Muscle layer of duodenum (tissue), 2 donors: Measurements from ENCODE around the gene SLC25A13.
"Not testable (repeated sequence)": the region's sequence is repeated elsewhere in the genome, so short reads cannot be mapped to it uniquely, and the experiment has no call there.

Source experiments
- H3K27ac ChIP-seq: one replicate; pipeline ENCODE4 v1.7.0; 2013; ENCODE audit warnings: mild to moderate bottlenecking, low read length
- H3K27me3 ChIP-seq: one replicate; pipeline ENCODE4 v1.7.0; 2013; ENCODE audit warnings: low read depth, mild to moderate bottlenecking, control low read depth, low read length
- H3K36me3 ChIP-seq, 2 donors: one replicate each; pipeline ENCODE4 v1.7.0; 2013; ENCODE audit warnings: low read length in 2 of 2, control low read depth in 1 of 2, mild to moderate bottlenecking in 1 of 2; ENCODE audit not compliant: insufficient read depth in 2 of 2, control insufficient read depth in 1 of 2
- H3K4me1 ChIP-seq, 2 donors: one replicate each; pipeline ENCODE4 v1.7.0; 2013; ENCODE audit warnings: low read length in 2 of 2, mild to moderate bottlenecking in 2 of 2, control low read depth in 1 of 2, moderate library complexity in 1 of 2; ENCODE audit not compliant: insufficient read depth in 2 of 2, control insufficient read depth in 1 of 2
- H3K4me3 ChIP-seq, 2 donors: one replicate each; pipeline ENCODE4 v1.7.0; 2013; ENCODE audit warnings: low read length in 2 of 2, low read depth in 1 of 2, mild to moderate bottlenecking in 1 of 2
- H3K9me3 ChIP-seq, 2 donors: one replicate each; pipeline ENCODE4 v1.7.0; 2013; ENCODE audit warnings: low read length in 2 of 2, control low read depth in 1 of 2, mild to moderate bottlenecking in 1 of 2; ENCODE audit not compliant: control insufficient read depth in 1 of 2
- donor health status: healthy.

SLC25A13 gene

DNA sequence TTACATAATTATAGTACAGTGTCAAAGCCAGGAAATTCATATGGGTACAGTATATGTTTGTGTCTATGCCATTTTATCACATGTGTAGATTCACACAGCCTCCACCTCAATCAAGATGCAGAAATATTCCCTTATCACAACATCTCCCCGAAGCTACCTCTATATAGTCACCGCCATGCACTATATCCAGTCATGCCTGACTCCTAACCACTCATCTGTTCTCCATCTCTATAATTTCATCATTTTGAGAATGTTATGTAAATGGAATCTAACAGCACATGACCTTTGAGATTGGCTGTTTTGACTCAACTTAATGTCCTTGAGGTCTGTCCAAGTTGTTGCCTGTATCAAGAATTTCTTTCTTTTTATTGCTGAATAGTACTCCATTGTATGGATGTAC is 22.3 kb upstream of the SLC25A13 start:
- Histone ChIP-seq H3K27ac (no peak overlapping the region), H3K4me1 (no peaks in the 10 kb centered on the region), H3K27me3 (no peaks in the 10 kb centered on the region), H3K4me3 (no peak overlapping the region), H3K36me3 (no peaks in the 10 kb centered on the region), H3K9me3 (no peaks in the 10 kb centered on the region)

DNA sequence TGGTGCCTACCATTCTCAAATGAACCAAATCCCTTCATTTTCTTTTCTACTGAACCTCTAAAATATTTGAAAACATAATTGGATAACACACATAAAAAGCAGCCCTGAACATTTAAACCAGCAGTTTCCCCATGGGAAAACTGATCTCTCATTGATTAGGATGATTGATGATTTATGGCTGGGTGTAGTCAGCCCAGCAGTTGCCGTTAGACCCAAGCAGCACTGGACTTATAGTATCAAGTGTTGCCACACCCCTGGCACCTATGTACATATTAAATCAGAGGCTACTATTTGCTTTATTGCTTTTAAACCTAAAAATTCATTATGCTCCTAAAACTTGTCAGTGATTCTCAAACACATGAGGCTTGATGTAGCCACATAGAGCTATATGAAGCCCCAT is 20.2 kb upstream of the SLC25A13 start:
- Histone ChIP-seq H3K9me3 (no peaks in the 10 kb centered on the region), H3K4me3 (no peak overlapping the region), H3K4me1 (no peaks in the 10 kb centered on the region), H3K27ac (no peak overlapping the region), H3K27me3 (no peaks in the 10 kb centered on the region), H3K36me3 (no peaks in the 10 kb centered on the region)

DNA sequence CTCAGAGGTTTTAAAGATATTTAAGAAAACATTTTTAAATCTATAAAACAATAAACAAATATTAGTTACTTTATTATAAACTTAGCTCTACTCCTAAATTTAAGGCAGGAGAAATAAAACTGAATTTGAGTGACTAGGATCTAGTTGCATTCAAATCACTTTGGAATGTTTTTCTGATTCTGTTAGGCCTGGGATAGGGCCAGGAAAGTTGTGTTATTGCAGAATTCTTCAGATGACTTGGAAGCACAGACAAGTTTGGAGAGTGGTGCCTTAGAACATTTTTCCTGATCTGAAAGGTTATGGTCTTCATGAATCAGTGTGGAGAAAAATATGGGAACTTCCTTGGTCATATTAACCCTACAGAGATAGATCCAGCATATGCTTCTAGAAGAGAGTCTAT is 15.6 kb upstream of the SLC25A13 start:
- Histone ChIP-seq H3K36me3 (no peaks in the 10 kb centered on the region), H3K27me3 (no peaks in the 10 kb centered on the region), H3K27ac (no peak overlapping the region), H3K4me1 (no peaks in the 10 kb centered on the region), H3K9me3 (no peaks in the 10 kb centered on the region), H3K4me3 (no peak overlapping the region)

DNA sequence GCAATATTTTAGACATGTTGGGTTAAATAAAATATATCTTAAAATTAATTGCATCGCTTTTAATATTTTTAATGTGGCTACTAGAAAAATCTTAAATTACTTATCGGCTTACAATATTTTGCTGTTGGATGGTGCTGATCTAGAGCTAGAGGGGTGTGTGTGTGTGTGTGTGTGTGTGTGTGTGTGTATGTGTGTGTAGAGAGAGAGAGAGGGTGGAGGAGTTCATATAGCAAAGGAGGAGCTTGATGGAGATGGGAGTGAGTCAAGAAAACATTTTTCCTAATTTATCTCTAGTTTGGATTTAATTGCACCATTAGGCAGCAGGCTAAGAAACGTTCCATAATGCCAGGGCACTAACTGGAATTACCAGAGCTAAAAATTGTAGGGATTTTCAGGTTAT is 10.4 kb upstream of the SLC25A13 start:
- Histone ChIP-seq H3K9me3 (no peaks in the 10 kb centered on the region), H3K4me1 (peaks cover 0 to 6% of the 10 kb centered on the region in 2 donors), H3K27ac (no peak overlapping the region), H3K4me3 (no peak overlapping the region), H3K36me3 (no peaks in the 10 kb centered on the region), H3K27me3 (no peaks in the 10 kb centered on the region)

DNA sequence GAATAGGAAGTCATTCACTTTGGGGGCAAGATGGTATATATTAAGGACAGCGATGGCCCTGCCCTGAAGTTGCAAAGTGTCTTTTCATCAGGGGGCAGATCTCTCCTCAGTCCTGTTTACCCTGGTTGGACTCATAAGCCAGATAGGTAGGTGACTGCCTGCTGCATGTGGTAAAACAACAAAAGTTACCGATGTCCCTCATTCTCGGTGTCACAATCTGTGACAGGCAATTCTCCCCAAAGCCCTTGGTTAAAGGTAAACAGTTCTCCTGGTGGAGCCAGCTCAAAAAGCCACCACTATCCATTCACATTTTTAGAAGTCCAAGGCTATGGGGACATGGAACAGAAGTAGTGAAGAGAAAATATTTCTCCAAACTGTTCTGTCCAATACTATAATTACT is 9.9 kb upstream of the SLC25A13 start:
- Histone ChIP-seq H3K9me3 (no peaks in the 10 kb centered on the region), H3K27ac (no peak overlapping the region), H3K27me3 (no peaks in the 10 kb centered on the region)

DNA sequence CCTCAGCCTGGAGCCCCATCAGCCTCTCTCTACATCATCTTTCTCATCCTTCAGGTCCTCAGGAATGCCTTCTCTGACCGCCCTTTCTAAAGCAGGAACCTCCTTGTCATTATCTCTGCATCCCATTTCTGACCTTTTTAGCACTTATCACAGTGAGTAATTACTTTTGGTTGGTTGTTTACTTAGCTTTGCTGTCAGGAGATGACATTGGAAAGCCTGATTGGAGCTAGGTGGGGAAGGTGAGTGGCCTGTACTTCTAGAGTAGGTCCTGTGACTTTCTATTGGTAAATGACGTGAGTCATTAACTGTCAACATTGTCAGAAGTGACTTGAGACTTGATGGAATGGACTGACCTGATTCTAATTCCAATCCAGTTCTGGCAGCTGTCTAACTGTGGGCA is 9.3 kb upstream of the SLC25A13 start:
- no peak overlapping the region for H3K4me3 ChIP-seq
- no peak overlapping the region for H3K27ac ChIP-seq
- H3K36me3 ChIP-seq: no peaks in the 10 kb centered on the region
- peaks cover 0 to 6% of the 10 kb centered on the region in 2 donors for H3K4me1 ChIP-seq
- no peaks in the 10 kb centered on the region for H3K27me3 ChIP-seq
- no peaks in the 10 kb centered on the region for H3K9me3 ChIP-seq

More for the DNA sequence above, 9.9 kb upstream of the SLC25A13 start:
- H3K4me1 ChIP-seq: peaks cover 0 to 6% of the 10 kb centered on the region in 2 donors
- no peaks in the 10 kb centered on the region for H3K36me3 ChIP-seq
- no peak overlapping the region for H3K4me3 ChIP-seq

DNA sequence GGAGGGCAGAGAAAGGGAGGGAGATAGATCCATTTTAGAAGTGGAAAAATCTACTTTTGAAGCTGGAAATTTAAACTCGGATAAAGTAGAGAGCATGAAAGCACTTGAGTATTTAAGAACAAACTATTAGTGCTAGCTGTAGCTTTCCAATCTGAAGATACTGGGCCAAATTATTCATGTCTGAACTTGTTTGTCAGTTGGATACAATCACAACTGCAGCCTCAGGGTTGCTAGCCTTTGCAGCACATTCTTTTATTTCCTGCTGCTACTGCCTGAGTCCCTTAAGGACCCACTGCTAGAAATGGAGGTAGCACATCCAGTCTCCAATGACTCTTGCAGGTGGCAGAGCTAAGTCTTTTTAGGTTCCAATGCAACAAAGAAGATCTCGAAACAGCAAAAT is 8.3 kb upstream of the SLC25A13 start:
- no peak overlapping the region for H3K4me3 ChIP-seq
- no peaks in the 10 kb centered on the region for H3K9me3 ChIP-seq
- peaks cover 0 to 6% of the 10 kb centered on the region in 2 donors for H3K4me1 ChIP-seq
- no peaks in the 10 kb centered on the region for H3K27me3 ChIP-seq
- no peaks in the 10 kb centered on the region for H3K36me3 ChIP-seq
- H3K27ac ChIP-seq: no peak overlapping the region

DNA sequence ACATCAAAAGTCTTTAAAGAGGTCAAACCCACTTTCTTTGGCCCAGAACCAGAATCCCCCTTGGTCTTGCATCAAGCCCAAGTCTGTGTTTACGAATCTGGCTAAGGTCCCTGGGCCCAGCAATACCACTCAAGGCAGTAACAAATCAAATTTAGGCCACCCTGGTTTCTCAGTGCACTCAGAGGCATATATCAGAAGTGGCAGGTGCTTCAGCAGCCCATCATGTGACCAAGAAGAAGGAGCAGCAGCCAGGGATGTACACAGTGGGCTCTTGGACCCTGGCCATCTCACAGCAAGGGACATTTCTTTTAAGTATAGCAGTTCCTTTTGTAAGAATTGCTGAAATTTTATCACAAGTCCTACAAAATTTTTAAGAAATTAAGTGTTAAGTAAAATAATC is 7.3 kb upstream of the SLC25A13 start:
- peaks cover 0 to 6% of the 10 kb centered on the region in 2 donors for H3K4me1 ChIP-seq
- no peak overlapping the region for H3K4me3 ChIP-seq
- no peaks in the 10 kb centered on the region for H3K9me3 ChIP-seq
- no peak overlapping the region for H3K27ac ChIP-seq
- no peaks in the 10 kb centered on the region for H3K36me3 ChIP-seq
- H3K27me3 ChIP-seq: no peaks in the 10 kb centered on the region

DNA sequence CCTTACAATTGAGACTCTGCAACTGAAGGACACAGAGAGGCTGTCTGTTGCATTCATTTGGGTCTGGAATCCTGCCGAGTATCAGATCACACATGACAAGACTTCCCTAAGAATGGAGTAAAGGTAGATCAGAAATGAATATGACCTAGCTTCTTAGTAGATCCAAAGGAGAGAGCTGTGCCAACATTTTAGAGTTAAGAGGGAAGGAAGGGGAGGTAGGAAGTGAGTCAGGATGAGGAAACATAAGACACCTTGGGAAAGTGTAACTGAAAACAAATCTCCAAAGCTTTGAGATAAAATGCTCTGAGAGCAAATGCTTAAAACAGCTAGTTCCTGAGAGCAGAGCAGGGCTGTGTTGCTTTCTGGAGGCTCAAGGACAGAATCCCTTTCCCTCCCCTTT is 6.1 kb upstream of the SLC25A13 start:
- Histone ChIP-seq H3K27ac (peak overlapping the region; percentile 13), H3K27me3 (no peaks in the 10 kb centered on the region)

DNA sequence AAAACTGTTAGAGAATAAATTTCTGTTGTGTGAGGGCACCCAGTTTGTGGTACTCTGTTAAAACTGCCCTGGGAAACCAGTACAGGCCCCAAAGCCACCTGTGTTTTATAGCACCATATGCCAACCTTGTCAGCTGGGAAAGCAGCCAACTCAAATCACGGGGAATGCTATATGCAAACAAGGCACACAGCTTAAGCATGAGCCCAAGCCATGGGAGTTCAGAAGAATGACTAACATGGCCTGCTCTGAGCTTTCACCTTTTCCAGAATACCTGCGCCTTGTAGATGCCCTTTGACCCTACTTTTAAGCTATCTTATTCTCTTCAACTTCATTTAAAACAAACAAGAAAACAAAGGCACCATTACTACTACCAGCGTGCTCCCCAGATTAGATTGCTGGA is 5.5 kb upstream of the SLC25A13 start:
- Histone ChIP-seq H3K27me3 (no peaks in the 10 kb centered on the region), H3K36me3 (no peaks in the 10 kb centered on the region), H3K27ac (peak overlapping the region; percentile 13), H3K4me1 (peaks cover 0 to 6% of the 10 kb centered on the region in 2 donors), H3K9me3 (no peaks in the 10 kb centered on the region), H3K4me3 (no peak overlapping the region)

More for the DNA sequence above, 6.1 kb upstream of the SLC25A13 start:
- no peaks in the 10 kb centered on the region for H3K36me3 ChIP-seq
- peaks cover 0 to 6% of the 10 kb centered on the region in 2 donors for H3K4me1 ChIP-seq
- H3K4me3 ChIP-seq: no peak overlapping the region
- H3K9me3 ChIP-seq: no peaks in the 10 kb centered on the region

DNA sequence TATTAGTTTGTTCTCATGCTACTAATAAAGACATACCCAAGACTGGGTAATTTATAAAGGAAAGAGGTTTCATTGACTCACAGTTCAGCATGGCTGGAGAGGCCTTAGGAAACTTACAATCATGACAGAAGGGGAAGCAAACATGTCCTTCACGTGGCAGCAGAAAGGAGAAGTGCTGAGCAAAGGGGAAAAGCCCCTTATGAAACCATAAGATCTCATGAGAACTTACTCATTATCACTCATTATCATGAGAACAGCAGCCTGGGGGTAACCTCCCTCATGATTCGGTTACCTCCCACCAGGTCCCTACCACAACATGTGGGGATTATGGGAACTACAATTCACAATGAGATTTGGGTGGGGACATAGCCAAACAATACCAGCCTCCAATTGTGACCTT is 4.9 kb upstream of the SLC25A13 start:
- not testable (repeated sequence) for H3K4me3 ChIP-seq, H3K4me1 ChIP-seq, H3K27me3 ChIP-seq, H3K36me3 ChIP-seq, H3K9me3 ChIP-seq, H3K27ac ChIP-seq

DNA sequence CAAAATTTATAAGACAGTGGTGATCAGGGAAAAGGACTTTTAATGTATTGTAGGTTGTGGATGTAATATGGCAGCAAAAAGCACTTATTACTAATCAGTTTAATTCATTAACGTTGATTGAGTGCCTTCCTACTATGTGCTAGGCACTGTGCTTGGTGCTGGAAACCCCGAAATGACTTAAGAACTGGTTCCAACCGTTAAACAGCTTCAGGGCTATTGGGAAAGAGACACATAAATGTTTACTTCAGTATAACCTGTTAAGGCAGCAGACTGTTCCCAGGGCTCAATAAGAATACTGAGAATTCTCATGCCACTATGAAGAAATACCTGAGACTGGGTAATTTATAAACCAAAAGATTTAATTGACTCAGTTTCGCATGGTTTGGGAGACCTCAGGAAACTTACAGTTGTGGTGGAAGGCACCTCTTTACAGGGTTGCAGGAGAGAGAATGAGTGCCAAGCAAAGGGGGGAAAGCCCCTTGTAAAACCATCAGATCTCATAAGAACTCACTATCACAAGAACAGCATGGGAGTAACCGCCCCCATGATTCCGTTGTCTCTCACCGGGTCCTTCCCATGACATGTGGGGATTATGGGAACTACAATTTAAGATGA is 1.1 kb upstream of the SLC25A13 start:
- Histone ChIP-seq H3K4me3 (no peak overlapping the region), H3K27ac (no peak overlapping the region), H3K4me1 (peaks cover 10 to 12% of the 10 kb centered on the region in 2 donors), H3K9me3 (no peaks in the 10 kb centered on the region), H3K27me3 (no peaks in the 10 kb centered on the region), H3K36me3 (no peaks in the 10 kb centered on the region)
